ENCODE results near the gene SKIDA1. TPM values are rescaled to one million over a fixed set of nuclear protein-coding genes. Genes with fewer than 3 reads are reported as not detected.

SKIDA1 gene
- total RNA-seq, 4 donors from 2014 or later = 0.85 to 2.6 (median 1.5) TPM; not detected in 1

DNA sequence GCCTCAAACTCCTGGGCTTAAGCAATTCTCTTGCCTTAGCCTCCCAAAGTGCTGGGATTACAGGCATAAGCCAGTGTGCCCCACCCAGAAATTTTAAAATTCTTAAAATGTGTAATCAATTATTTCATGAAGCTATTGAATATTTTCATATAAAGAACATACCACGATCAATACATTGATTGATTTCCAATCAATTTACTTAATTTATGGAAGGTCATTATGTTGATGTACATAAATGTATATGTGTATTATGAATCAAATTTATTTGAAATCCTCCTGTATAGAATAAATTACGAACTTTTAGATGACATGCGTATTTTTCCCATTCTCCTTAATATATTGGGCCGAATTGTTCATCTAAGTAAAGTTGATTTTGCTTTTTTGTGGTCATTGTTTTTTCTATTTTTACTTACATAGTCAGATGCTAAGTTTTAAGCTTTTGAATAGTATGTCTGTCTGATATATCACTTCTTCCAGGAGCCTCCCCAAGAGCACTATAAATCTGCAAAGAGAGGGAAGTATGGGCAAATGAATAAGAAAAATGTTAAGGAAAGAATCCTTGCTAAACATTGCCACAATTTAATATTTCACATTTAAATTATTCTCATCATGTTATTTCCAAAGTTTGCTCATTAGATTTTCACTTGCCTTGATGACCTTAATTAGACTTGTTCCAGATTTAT is 35.3 kb downstream of the SKIDA1 start:
- TF ChIP-seq, protein P1, sequence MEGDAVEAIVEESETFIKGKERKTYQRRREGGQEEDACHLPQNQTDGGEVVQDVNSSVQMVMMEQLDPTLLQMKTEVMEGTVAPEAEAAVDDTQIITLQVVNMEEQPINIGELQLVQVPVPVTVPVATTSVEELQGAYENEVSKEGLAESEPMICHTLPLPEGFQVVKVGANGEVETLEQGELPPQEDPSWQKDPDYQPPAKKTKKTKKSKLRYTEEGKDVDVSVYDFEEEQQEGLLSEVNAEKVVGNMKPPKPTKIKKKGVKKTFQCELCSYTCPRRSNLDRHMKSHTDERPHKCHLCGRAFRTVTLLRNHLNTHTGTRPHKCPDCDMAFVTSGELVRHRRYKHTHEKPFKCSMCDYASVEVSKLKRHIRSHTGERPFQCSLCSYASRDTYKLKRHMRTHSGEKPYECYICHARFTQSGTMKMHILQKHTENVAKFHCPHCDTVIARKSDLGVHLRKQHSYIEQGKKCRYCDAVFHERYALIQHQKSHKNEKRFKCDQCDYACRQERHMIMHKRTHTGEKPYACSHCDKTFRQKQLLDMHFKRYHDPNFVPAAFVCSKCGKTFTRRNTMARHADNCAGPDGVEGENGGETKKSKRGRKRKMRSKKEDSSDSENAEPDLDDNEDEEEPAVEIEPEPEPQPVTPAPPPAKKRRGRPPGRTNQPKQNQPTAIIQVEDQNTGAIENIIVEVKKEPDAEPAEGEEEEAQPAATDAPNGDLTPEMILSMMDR (IDR thresholded peaks at IDR 0.05; ENCODE audit: low read depth) = no peak

DNA sequence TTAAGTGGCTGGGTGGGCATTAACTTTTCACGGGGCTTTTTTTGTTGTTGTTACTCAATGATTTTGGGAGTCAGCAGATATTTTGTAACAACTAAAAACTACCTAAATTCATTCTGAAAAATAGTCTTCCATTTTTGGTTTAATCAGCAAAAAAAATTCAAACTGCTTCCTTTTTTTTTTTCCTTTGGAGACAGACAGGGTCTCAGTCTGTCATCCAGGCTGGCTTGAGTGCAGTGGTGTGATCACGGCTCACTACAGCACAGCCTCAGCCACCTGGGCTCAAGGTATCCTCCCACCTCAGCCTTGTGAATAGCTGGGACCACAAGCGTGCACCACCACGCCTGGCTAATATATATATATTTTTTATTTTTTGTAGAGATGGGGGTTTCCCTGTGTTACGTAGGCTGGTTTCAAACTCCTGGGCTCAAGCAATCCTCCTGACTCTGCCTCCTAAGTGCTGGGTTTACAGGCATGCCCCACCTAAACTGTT is 36.5 kb downstream of the SKIDA1 start:
- TF ChIP-seq, protein P1 (IDR thresholded peaks at IDR 0.05; ENCODE audit: low read depth) = no peak

DNA sequence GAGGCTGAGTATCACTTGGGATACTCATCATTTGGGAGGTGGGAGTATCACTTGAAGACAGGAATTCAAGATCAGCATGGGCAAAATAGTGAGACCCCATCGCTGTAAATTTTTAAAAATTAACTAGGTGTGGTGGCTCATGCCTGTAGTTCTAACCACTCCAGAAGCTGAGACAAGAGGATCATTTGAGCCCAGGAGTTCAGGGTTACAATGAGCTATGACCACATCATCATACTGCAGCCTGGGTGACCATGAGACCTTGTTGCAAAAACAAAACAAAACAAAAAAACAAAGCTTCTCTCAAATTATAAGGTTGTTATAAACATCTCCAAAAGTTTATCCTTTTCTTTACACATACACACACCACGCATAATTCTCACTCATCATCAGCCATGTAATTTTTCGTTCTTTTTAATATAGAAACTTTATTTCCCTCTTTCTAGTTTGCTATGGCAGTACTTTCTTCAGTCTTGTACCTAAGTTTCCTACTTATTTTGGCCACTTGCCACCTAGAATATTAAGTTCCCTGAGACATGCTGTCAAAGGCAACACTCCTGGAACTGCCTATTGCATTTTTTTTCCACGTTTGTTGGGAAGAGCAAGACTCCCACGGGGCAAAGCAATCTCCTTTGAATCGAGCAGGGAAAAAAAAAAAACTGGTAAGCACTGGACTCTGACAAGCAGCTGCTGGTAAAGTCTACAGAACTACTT is 37.1 kb downstream of the SKIDA1 start:
- TF ChIP-seq, protein P1 (IDR thresholded peaks at IDR 0.05; ENCODE audit: low read depth) = no peak

DNA sequence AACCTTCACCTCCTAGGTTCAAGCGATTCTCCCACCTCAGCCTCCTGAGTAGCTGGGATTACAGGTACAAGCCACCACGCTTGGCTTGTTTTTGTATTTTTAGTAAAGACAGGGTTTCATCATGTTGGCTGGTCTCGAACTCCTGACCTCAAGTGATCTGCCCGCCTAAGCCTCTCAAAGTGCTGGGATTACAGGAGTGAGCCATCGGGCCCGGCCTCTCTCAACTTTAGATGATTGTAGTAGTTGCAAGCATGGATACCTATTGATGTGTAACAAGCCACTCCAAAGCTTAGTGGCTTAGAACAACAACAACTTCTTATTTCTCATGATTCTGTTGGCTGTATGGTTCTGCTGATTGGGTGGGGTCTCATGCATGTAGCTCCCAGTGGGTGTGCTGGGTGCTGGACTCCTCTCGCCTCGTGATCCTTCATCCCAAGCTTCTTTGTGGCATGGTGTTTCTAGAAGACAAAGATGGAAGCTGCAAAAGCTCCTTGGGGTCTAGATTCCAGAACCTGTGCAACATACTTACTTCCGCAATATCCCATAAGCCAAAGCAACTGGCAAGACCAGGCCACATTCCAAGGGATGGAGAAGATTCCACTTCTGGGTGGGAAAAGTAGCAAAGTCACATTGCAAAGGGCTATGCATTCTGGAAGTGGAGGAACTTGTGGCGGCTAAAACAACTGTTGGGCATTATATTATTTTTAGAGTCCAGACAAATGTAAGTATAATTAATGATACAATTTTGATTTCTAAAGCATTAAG is 37.9 kb downstream of the SKIDA1 start:
- TF ChIP-seq, protein P1 (IDR thresholded peaks at IDR 0.05; ENCODE audit: low read depth) = no peak

DNA sequence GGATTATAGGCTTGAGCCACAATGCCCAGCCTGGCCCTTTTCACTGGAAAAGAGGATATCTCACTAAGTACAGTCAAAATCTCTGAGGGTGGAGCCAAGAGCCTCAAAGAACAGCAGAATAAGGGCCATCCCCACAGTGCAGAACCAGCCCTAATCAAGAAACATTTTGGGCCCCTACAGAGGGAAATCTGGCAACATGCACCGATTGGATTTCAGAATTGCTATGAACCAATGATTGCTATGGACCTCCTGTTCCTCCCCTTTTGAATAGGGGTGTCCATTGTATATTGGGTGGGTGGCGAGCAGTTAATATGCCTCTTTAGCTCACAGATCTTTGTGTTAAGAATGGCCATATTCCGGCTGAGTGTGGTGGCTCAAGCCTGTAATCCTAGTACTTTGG is 42.7 kb downstream of the SKIDA1 start:
- TF ChIP-seq, protein P1 (IDR thresholded peaks at IDR 0.05; ENCODE audit: low read depth) = no peak

DNA sequence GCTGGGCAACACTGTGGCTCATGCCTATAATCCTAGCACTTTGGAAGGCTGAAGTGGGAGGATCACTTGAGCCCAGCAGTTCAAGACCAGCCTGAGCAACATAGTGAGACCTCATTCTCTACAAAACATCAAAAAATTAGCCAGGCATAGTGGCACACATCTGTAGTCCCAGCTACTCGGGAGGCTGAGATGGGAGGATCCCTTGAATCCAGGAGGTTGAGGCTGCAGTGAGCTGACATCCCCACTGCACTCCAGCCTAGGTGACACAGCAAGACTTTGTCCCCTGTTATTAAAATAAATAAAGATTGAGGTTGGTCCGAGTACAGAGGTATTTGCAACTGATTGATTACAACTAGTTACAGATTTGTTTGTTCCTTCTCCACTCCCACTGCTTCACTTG is 44.1 kb downstream of the SKIDA1 start:
- TF ChIP-seq, protein P1 (IDR thresholded peaks at IDR 0.05; ENCODE audit: low read depth) = no peak

All from subcutaneous adipose tissue (tissue), 4 donors.